Right forelimb (tissue), 1 donor: Measurements from ENCODE around the gene CLEC4M.
"Not testable (repeated sequence)": the region's sequence is repeated elsewhere in the genome, so short reads cannot be mapped to it uniquely, and the experiment has no call there.

ENCODE experiments used
- DNase-seq: peaks from one replicate; pipeline ENCODE4 v3.0.0-alpha.2; 2018

Gene CLEC4M

GRCh38 chr19:7742575-7742974, 20.5 kb upstream of the CLEC4M start:
- DNase-seq: no peak

GRCh38 chr19:7742991-7743390, 20.1 kb upstream of the CLEC4M start:
- DNase-seq: no peak

GRCh38 chr19:7743425-7743841, 19.6 kb upstream of the CLEC4M start:
- no peak for DNase-seq

GRCh38 chr19:7744199-7744786, 18.8 kb upstream of the CLEC4M start:
- no peak for DNase-seq

- DNase-seq: no peak
Observed at GRCh38 chr19:7744871-7745650, 18.0 kb upstream of the CLEC4M start.

- not testable (repeated sequence) for DNase-seq
Observed at GRCh38 chr19:7746306-7746705, 16.7 kb upstream of the CLEC4M start.

- no peak for DNase-seq
Observed at GRCh38 chr19:7746903-7747884, 15.8 kb upstream of the CLEC4M start, which contains the start of gene CD209. Gene CD209 (minus strand): TSS chr19:7747534. CDS start chr19:7747511, 23 bp downstream.

GRCh38 chr19:7748171-7748570, 14.9 kb upstream of the CLEC4M start:
- no peak for DNase-seq

- no peak for DNase-seq
Observed at GRCh38 chr19:7748756-7749155, 14.3 kb upstream of the CLEC4M start.

GRCh38 chr19:7751157-7751783, 11.8 kb upstream of the CLEC4M start:
- no peak for DNase-seq

GRCh38 chr19:7756258-7756657, 6.8 kb upstream of the CLEC4M start:
- DNase-seq: no peak

- no peak for DNase-seq
Observed at GRCh38 chr19:7757358-7757757, 5.7 kb upstream of the CLEC4M start.

- DNase-seq: no peak
Observed at GRCh38 chr19:7759156-7759555, 3.9 kb upstream of the CLEC4M start.

- DNase-seq: no peak
Observed at GRCh38 chr19:7763696-7764095, 653 bp downstream of the CLEC4M start.

GRCh38 chr19:7764157-7764556, 1.1 kb downstream of the CLEC4M start:
- DNase-seq: not testable (repeated sequence)

GRCh38 chr19:7765043-7765442, 2.0 kb downstream of the CLEC4M start:
- DNase-seq: not testable (repeated sequence)

- no peak for DNase-seq
Observed at GRCh38 chr19:7766535-7766934, 3.5 kb downstream of the CLEC4M start.

- DNase-seq: no peak
Observed at GRCh38 chr19:7767487-7767886, 4.4 kb downstream of the CLEC4M start.

- DNase-seq: no peak
Observed at GRCh38 chr19:7769171-7769570, 6.1 kb downstream of the CLEC4M start.

- DNase-seq: no peak
Observed at GRCh38 chr19:7771072-7771471, 8.0 kb downstream of the CLEC4M start.

- DNase-seq: no peak
Observed at GRCh38 chr19:7772752-7773291, 9.8 kb downstream of the CLEC4M start.

GRCh38 chr19:7773841-7774240, 10.8 kb downstream of the CLEC4M start:
- no peak for DNase-seq
